ENCODE data around the gene PDLIM3.
"Not testable (repeated sequence)": the region's sequence is repeated elsewhere in the genome, so short reads cannot be mapped to it uniquely, and the experiment has no call there.

Gene PDLIM3

GRCh38 chr4:185515248-185515647, 20.1 kb downstream of the PDLIM3 start:
- no peak for DNase-seq

DNA sequence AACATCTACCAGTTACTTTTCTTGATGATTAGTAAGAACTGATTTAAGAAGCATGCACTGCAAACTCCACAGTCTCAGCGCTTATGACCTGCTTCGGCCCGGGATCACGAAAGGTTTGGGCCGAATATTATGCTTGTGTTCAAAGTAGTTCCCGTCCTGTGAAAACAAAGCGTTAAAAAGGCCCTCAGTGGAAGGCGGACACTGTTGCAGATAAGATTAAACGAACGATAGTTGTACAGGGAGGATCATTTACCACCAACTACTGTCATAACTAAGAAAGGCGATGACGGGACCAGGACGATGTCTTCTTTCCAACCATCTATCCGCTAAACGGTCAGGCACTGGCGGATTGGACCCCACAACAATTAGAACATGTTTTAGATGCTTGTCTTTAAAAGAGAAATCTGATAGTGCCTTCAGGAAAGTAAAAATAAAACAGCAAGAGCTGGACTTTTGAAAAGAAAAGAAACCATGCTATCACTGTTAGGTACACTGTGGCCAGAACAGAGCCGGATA, 21.1 kb downstream of the PDLIM3 start:
- no peak for DNase-seq

DNA sequence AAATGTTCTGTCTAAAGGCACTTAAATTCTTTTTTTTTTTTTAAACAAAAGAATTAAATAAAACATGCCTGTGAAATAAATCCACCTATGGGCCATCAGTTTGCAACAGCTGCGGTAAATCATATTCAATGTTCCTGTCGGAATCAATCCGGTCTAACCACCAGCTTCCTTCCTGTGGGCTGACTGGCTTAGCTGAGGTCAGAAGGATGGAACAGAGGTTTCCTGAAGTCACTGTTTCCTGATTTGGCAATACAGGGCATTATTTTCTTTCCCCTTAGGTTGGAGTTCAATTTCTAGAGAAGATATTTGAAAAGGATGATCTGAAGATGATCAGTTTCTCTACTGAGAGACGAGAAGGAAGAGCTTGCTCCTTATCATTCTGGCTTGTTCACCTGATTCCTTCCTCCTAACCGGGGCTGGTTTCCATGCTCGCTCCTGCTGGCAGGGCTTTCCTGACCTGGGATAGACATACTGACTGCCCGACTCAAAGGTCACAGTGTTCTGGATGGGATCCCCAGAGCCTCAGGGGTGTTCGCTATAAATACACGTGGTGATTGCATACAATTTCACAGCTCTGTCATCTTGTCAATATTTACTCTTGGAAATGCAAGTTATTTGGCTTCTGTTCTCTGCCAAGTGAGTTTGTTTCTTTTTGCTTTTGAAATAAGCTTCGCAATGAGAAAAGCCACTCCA, 21.7 kb downstream of the PDLIM3 start:
- DNase-seq = no peak

DNA sequence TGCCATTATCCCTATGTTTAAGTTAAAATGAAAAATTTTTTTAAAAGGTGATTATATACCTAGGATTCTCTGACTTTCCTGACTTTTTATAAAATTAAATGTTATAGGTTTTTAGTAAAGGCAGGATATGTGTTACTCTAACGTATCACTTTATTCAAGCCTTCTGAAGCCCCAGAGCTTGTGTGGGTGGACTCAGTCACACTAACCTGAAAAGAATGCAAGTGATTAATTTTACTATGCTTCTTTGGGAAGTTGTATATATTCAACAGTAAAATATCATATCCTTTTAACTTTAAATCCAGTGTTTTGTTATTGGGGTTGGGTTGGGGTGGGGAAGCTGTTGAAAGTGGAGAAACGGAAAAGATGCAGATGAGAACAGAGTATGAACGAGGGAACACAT, 22.8 kb downstream of the PDLIM3 start:
- peak; percentile 56 for DNase-seq

- not testable (repeated sequence) for DNase-seq
Observed at GRCh38 chr4:185511243-185511642, 24.1 kb downstream of the PDLIM3 start.

DNA sequence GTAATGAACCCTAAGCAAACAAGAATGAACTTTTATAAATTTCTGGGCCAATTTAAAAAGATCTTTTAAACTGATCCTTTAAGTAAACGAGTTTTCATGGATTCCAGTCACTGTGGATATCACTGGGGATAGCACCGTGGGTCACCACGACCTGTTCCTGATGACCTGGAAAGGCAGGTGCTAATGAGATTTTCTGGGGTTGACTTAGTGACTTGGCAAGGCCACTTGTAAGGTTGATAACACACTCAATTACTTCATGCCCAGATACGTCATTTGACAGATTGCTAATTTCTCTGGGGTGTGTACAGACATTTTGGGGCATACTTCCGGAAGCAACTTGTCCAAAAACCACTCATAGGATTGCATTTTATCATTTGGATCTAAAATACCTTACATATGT, 24.5 kb downstream of the PDLIM3 start:
- no peak for DNase-seq

GRCh38 chr4:185508181-185508580, 27.1 kb downstream of the PDLIM3 start:
- no peak for DNase-seq

GRCh38 chr4:185506422-185506821, 28.9 kb downstream of the PDLIM3 start:
- DNase-seq = no peak

- DNase-seq = peak; percentile 3
Observed at GRCh38 chr4:185504098-185505047, 30.9 kb downstream of the PDLIM3 start.

DNA sequence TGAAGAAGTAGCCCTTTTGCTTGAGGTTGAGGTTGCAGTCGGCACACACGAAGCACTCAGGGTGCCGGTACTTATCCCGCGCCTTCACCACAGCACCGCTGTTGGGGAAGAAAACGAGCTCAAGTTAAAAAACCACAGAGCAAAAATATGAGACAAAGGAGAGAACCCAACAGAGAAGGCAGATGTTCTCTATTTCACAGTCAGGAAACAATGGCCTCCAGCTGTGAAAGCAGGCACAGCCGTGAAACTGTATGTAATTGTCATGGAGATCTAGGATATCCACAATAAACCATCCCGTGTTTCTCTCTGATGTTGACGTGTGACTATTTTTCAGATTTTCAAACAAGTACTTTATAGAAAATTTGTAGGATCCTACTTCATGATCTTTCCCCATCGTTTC, 32.9 kb downstream of the PDLIM3 start:
- DNase-seq = no peak

DNA sequence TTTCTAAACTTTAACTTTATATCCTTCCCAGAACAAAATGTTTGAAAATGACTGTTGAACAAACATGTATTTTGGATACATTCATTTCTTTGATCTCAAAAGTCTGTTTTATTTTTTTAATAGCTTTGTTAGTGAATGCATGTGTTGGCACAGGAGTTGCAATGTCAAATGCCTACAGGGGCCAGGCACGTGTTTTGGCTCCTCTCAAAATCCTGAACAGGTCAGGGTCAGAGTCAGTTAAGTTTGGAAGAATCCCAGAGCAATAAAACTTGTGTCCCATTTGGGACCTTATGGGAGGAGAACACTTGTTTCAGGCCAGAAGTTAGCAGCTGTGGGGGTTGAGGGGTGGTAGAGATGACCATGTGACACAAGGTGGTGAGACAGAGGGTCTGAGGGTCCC, 34.7 kb downstream of the PDLIM3 start:
- no peak for DNase-seq

DNA sequence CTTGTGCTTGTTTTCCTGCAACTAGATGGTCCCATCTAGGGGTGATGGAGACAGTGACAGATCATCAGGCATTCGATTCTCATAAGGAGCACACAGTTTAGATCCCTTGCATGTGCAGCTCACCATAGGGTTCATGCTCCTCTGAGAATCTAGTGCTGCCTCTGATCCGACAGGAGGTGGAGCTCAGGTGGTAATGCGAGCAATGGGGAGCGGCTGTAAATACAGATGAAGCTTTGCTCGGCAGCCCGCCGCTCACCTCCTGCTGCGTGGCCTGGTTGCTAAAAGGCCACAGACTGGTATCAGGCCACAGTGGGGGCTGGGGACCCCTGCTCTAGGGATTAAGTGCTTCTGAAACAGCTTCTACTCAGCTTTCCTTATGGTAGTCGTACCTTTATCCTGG, 35.3 kb downstream of the PDLIM3 start:
- DNase-seq = no peak

DNA sequence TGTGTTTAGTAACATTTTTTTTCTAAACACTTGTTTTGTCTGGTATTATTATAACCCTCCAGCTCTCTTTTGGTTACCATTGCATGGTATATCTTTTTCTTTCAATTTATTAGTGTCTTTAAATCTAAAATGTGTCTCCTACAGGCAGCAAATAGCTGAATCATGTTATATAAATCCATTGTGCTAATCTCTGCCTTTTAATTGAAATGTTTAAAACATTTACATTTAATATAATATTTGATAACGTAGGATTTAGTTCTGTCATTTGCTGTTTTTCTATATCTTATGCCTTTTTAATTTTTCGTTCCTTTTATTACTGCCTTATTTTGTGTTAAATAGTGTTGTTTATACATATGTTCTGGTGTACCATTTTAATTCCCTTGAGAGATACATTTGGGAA, 46.7 kb downstream of the PDLIM3 start:
- DNase-seq = no peak

DNA sequence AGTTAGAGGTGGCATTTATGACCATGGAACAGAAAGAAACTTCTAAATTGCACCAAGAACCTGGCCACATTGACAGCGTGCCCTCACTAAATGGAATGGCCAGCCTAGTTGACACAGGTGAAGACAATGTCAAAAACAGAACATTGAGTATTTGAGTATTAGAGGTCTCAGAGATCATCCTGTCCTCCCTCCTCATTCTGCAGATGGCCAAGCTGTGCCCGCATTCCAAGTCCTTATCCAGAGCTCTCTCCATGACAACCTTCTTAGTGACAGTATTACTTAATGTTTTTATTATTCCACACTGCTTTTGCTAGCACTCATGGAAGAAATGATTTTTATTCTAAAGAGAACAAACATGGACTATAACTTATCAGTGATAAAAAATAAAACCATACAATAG, 53.9 kb downstream of the PDLIM3 start:
- DNase-seq = no peak

DNA sequence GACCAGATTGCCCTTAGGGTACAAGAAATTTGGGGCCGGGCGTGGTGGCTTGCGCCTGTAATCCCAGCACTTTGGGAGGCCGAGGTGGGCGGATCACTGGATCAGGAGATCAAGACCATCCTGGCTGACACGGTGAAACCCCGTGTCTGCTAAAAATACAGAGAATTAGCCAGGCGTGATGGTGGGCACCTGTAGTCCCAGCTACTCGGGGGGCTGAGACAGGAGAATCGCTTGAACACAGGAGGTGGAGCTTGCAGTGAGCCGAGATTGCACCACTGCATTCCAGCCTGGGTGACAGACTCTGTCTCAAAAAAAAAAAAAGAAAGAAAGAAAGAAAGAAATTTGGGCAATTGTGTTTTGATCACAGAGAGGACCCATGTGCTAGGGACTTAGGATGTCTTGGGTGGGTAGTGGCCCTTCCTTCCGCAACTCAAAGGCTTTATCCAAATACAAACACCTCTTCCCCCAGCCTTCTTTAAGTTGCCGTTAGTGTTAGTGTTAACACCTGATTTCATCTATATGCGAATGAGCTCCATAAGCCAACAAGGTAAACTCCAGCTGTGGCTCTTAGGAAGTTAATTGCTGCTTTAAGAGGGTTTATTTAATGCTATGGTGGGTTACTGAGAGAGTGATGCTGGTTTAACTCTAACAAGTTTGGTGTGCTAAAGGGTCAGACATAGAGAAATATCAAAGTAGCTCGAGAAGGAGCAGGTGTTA, 55.1 kb downstream of the PDLIM3 start:
- DNase-seq = no peak

- no peak for DNase-seq
Observed at GRCh38 chr4:185479507-185479971, 55.8 kb downstream of the PDLIM3 start.

GRCh38 chr4:185473247-185473646, 62.1 kb downstream of the PDLIM3 start:
- DNase-seq = no peak

GRCh38 chr4:185472103-185472542, 63.2 kb downstream of the PDLIM3 start:
- no peak for DNase-seq

DNA sequence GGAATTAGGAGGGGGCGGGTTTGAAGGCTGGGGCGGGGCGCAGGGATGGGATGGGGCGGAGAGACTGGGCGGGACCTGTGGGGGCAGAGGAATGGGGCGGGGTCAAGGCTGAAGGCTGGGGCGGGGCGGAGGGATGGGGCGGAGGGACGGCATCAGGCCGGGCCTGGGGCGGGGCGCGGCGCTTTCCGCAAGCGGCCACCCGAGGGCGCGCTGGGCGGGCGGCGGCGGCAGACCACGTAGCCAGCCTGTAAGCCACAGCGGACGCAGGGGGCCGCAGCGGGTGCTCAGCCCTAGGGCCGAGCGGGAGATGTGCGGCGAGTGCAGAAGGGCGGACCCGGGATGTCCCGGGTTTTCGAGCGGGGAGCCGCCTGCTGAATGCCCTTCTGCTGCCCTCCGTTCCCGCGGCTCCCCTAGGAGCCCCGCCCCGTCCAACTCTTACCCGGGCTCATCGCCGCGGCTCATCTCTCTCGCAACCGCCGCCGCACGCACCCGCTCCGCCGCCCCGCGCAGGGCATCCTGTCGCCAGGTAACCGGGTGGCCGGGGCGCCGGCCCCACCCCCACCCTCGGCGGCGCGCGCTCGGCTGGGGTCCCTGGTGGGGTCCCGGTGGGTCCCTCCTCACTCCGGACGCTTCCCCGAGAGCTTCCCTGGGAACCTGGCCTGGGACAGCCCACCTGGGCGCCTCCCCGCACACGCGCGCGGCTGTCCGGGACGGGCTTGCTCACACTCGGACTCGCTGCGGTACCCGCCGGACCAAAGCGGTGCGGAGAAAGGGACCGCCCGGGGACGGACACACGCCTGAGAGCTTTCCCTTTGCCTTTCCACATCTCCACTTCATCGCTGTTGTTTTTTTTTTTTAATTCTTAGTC, 63.8 kb downstream of the PDLIM3 start, which contains the start of gene CCDC110:
CCDC110 (minus strand) TSS at position 499 of the 868 bp plus-strand sequence; CDS start at position 449, 50 bp downstream.
- peak; percentile 92 for DNase-seq

DNA sequence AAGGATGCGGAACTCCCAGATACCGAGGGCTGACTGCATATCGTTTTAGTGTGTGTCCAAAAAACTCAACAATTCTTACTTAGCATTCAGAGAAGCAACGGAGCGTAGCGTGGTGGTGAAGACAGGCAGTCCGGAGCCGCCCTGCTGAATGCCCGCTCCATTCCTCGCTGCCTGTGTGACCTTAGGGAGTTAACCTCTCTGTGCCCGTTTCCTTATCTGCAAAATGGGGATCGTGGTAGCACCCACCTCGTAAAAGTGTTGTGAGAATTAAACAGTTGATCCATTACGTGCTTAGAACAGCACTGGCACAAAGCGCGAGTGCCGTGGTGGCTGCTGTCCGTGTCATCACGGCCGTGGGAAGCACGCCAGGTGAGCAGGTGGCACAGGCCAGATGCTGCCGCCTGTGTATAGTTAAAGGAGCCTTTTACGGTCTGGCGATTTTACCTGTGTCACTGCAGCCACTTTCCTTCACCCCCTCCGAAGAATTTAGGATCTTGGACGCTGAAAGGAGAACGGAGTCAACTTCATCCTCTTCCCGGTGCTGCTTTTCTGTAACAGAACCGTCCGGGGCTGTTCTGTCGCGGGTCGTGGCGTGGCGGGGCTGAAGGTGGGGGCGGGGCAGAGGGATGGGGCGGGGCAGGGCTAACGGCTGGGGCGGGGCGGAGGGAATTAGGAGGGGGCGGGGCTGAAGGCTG, 64.7 kb downstream of the PDLIM3 start:
- peak; percentile 6 for DNase-seq

DNA sequence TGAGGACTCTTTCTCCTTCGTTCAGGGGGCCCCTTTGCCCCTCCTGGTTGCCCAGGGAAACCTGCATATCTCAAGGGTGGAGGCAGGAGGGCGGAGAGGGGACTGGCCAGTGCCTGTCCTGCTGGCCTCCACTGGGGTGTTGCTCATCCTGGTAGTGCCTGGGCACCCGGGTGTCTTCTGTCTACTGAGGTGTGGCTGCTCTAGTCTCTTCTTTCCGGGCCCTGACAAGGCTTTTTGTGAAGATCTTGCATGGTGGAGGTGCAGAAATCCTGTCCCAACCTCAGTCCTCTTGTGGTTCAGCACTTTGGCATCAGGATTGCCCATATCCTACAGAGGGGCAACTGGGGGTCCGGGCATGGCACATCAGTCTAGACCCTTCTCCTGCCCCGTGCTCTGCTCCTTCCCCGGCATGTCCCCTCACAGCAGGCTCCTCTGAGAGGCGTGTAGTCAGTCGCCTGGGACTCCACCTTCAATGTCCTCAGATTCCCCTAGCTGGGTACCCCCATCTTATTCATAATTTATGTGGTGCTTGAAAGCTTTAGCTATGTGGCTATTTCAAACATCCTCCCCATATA, 65.6 kb downstream of the PDLIM3 start:
- no peak for DNase-seq
